T-helper 17 cell (primary cell): ENCODE results near the gene SPATA6L. TPM values are rescaled to one million over a fixed set of nuclear protein-coding genes. Genes with fewer than 3 reads are reported as not detected.

ENCODE experiments used
- ATAC-seq: fragments of 150-1000 bp; cut with Tn5 transposase; 2 replicates; pipeline ENCODE4 v1.10.0; 2021; ENCODE audit warnings: mild to moderate bottlenecking, moderate library complexity
- DNase-seq, 3 donors: peaks; one replicate each; pipeline versions ENCODE4 v3.0.0 to v3.0.0-alpha.2; 2020 to 2021
- H3K9me3 ChIP-seq: one replicate; pipeline ENCODE4 v1.7.0; 2013; ENCODE audit warnings: low read length, mild to moderate bottlenecking; ENCODE audit not compliant: control insufficient read depth, poor library complexity, severe bottlenecking
- H3K27ac Mint-ChIP-seq: one replicate; pipeline ENCODE4 v1.8.0; 2022; ENCODE audit warnings: mild to moderate bottlenecking, moderate library complexity, mixed read lengths
- H3K27me3 Mint-ChIP-seq: one replicate; pipeline ENCODE4 v1.8.0; 2022; ENCODE audit warnings: mixed read lengths
- H3K36me3 Mint-ChIP-seq: one replicate; pipeline ENCODE4 v1.8.0; 2022; ENCODE audit warnings: low read depth, mixed read lengths
- H3K4me1 Mint-ChIP-seq: one replicate; pipeline ENCODE4 v1.8.0; 2022; ENCODE audit warnings: mild to moderate bottlenecking, mixed read lengths
- H3K4me3 Mint-ChIP-seq: one replicate; pipeline ENCODE4 v1.8.0; 2022; ENCODE audit warnings: mild to moderate bottlenecking, moderate library complexity, mixed read lengths
- total RNA-seq, 4 donors: library from RNA in 2 of 4; stranded (reverse) in 2 of 4; gene quantifications; one replicate each; pipeline ENCODE4 v1.2.3 and lab custom pipeline; 2022 to 2026

SPATA6L gene
- total RNA-seq, 2 donors from 2014 or later = 5.7 to 9.2 TPM

DNA sequence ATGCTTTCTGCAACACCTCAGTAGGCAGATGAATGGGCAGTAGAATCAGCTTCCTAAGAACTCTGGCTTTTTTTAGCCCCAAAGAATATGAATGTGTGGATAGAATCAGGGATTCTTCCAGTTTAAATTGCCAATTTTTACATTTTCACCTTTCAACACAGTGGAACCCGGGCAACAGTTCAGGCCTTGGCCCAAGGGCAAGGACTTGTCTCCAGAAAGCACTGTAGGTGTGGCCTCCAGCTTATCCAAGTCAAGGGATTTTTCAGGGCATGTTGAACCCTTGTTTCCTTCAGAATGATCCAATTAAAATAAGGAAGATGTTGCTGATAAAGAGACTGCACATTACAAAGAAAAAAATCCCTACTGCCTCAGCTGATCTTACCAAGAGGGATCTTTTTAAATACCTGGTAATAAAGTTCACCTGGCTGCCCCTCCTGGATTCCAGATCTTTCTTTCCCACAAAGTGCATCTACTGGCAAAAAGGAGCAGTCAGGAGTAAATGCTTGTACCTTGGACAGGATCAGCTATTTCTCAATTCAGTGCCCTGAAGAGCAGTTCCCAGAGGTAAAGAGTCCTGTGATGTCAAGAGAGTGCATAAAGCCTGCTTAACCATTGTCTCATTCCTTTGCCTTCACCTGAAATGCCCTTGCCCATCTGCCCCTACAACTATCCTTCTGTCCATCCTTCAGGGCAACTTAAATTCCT lies 84.3 kb downstream of the SPATA6L start:
- Mint-ChIP-seq H3K27ac (no peak overlapping the region), H3K36me3 (peaks cover 4% of the 10 kb centered on the region), H3K4me3 (no peak overlapping the region), H3K27me3 (peaks cover 9% of the 10 kb centered on the region), H3K4me1 (no peaks in the 10 kb centered on the region)
- DNase-seq = no peak
- ATAC-seq = no peak
- no peaks in the 10 kb centered on the region for H3K9me3 ChIP-seq

DNA sequence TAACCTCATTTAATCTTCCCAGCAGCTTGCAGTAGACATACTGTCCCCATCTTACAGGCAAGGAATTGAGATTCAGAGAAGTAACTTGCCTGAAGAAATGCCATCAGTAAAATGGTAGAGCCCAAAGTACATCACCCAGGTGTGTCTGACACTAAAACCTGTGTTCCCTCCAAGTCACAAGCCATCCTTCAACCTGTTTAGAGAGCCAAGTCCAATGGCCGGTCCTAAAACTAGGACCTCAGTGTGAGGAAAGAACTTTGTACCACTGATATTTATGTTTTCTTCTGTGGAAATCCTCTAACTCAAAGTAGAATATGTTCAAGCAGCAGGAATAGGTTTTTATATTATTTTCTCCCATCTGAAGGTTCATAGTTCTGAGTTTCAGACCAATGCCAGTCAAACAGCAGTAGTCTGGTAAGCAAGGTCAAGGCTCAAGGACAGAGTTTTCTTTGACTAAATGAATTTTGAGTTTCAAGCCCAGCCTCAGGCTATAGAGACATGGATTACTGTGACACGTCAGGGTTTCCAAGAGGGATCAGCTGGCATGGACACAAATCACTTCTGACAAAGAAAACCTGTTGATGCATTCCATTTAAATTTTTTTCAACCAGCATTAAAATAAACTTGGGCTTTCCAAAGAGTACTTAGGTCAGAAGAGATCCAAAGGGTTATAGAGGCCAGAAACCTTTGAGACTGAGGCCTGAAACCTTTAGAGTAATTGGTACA lies 85.1 kb downstream of the SPATA6L start:
- H3K27me3 Mint-ChIP-seq = peaks cover 13% of the 10 kb centered on the region
- H3K4me3 Mint-ChIP-seq = no peak overlapping the region

DNA sequence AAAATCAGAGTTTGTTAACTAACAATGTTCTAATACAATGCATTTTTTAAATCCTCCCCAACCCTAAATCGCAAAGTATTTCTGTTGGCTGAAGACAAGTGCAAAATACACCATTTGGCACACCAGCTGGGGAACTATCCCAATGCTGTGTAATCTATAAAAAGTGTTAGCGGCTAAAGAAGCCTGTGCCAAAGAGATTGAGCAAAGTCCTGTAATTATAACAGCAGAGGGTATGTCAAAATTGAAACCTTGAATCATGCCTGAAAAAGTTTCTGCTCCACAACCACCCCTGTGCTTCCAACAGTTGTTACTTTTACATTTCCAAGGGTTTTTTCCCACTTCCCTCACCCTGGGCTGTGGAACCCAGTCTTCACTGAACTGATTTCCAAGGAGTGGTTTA lies 87.3 kb downstream of the SPATA6L start:
- H3K36me3 Mint-ChIP-seq = peaks cover 4% of the 10 kb centered on the region
- H3K27ac Mint-ChIP-seq = no peak overlapping the region
- no peak overlapping the region for H3K4me3 Mint-ChIP-seq
- DNase-seq (no peak), ATAC-seq (no peak)
- no peaks in the 10 kb centered on the region for H3K9me3 ChIP-seq
- H3K4me1 Mint-ChIP-seq = peaks cover 2% of the 10 kb centered on the region
- peaks cover 16% of the 10 kb centered on the region for H3K27me3 Mint-ChIP-seq

More for the DNA sequence above, 85.1 kb downstream of the SPATA6L start:
- no peak for DNase-seq
- H3K27ac Mint-ChIP-seq = no peak overlapping the region
- H3K4me1 Mint-ChIP-seq = no peaks in the 10 kb centered on the region
- ATAC-seq = no peak
- H3K36me3 Mint-ChIP-seq = peaks cover 4% of the 10 kb centered on the region
- no peaks in the 10 kb centered on the region for H3K9me3 ChIP-seq

DNA sequence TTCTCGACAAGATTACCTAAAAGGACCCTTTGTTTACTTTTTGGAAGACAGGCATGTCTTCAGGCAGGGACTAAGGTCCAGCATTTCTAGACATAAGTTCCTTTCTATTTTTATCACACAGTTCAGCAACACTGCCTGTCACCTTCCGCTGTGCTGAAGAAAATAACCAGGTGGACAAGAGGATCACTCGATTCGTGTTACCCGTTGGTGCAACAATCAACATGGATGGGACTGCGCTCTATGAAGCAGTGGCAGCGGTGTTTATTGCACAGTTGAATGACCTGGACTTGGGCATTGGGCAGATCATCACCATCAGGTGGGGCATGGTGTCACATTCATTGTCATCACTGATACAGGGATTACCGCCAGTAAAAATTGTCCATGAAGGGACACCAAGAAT lies 89.8 kb downstream of the SPATA6L start:
- no peaks in the 10 kb centered on the region for H3K9me3 ChIP-seq
- ATAC-seq (no peak), DNase-seq (no peak)
- Mint-ChIP-seq H3K27ac (no peak overlapping the region), H3K4me3 (no peak overlapping the region), H3K27me3 (peaks cover 7% of the 10 kb centered on the region), H3K4me1 (peaks cover 10% of the 10 kb centered on the region), H3K36me3 (peaks cover 4% of the 10 kb centered on the region)

DNA sequence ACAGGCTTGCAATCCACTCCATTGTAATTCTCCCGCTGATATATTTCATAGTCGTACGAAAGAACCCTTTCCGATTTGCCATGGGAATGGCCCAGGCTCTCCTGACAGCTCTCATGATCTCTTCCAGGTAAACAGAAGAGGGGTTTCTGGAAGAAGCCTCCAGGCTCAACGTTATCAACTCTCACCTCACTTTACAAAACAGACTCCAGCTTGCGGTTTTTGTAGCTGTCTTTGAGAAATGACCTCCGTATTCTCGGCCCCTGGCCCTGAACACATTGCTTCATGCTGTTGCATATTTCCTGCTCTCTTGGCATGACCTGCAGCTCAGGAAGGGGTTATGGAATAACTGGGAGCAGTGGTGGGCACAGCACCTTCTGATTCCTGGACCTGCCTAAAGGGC lies 90.3 kb downstream of the SPATA6L start:
- Mint-ChIP-seq H3K27ac (no peak overlapping the region), H3K4me3 (no peak overlapping the region), H3K4me1 (peaks cover 10% of the 10 kb centered on the region), H3K36me3 (peaks cover 4% of the 10 kb centered on the region), H3K27me3 (peaks cover 7% of the 10 kb centered on the region)
- H3K9me3 ChIP-seq = no peaks in the 10 kb centered on the region
- DNase-seq = no peak
- no peak for ATAC-seq

DNA sequence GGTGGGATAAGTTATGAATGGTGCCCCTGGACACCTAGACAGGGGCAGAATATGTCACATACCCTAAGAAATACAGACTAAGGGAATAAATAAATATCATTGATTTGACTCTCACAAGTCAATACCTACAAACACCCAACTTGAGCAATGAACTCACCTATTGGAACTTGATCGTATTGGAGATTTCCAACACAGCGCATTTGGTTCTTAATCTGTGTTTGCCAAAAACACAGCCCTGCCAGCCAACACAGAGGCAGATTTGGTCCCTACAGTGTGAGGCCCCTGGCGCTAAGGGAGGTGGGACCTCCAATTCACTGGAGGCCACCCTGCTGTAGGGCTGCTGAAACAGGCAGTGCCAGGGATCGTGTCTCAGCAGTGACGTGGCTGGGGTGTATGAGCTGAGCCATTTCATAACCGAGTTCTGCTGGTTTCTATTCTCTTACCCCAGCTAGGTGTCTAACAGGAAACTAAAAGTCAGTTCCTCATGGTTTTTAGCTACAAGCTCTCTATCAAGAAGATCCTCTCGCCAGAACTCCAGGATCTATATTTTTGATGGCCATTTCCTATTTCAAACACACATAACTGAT lies 91.5 kb downstream of the SPATA6L start:
- ATAC-seq (no peak), DNase-seq (no peak)
- Mint-ChIP-seq H3K27ac (no peak overlapping the region), H3K4me1 (peaks cover 10% of the 10 kb centered on the region), H3K4me3 (no peak overlapping the region), H3K27me3 (peaks cover 7% of the 10 kb centered on the region), H3K36me3 (peaks cover 3% of the 10 kb centered on the region)
- H3K9me3 ChIP-seq = no peaks in the 10 kb centered on the region

DNA sequence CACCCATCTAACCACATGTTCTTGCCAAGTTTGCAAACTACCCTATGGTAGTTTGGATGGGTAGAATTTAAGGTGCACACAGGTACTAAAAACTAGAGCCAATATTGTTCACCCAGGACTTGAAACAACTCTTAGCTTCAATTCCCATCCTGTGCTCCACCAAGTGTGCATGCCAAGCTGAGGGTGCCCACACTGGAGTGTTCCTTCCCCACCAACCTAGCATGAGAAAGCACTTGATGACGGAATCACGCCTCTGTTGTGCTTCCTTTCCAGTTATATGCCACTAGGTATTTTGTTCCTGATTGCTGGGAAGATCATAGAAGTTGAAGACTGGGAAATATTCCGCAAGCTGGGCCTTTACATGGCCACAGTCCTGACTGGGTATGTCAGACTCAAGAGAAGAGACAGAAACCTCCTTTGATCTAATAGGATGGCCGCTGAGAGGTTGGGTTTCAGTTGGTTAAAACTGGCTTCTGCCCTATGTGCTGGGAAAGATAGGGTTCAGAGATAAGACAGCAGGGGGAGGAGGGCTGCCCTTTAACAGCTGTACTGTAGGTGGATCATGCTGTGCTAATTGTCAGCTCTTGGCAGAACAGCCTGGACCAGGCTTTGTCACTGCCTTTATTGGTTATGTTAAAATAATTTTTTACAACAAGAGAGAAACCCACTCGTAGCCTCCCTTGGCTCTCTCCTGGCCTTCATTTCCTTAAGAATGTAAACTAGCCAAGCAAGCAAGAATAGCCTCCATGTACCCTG lies 92.5 kb downstream of the SPATA6L start:
- H3K4me1 Mint-ChIP-seq = peaks cover 10% of the 10 kb centered on the region
- H3K27ac Mint-ChIP-seq = no peak overlapping the region
- DNase-seq = no peak
- ATAC-seq = no peak
- no peak overlapping the region for H3K4me3 Mint-ChIP-seq
- peaks cover 7% of the 10 kb centered on the region for H3K27me3 Mint-ChIP-seq
- H3K36me3 Mint-ChIP-seq = peaks cover 3% of the 10 kb centered on the region
- H3K9me3 ChIP-seq = no peaks in the 10 kb centered on the region

DNA sequence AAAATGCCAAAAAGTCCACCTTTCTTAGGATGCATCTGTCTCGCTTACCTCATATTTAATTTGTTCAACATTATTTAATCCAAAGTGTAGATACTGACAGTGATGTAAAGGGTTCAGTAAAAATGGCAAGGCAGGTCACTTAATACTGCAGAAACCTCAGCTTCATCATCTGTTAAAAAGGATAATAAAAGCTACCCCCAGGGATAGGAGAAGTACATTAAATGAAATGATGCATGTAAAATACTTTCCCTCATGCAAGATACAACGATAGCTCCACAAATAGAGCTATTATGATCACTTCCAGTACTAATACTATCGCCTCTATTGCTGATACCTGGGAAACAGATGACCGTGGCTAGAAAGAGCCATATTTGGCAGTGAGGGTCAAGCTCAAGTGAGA lies 93.1 kb downstream of the SPATA6L start:
- Mint-ChIP-seq H3K36me3 (peaks cover 3% of the 10 kb centered on the region), H3K4me1 (peaks cover 10% of the 10 kb centered on the region), H3K4me3 (no peak overlapping the region), H3K27ac (peak overlapping the region; percentile 19), H3K27me3 (peaks cover 7% of the 10 kb centered on the region)
- no peaks in the 10 kb centered on the region for H3K9me3 ChIP-seq
- DNase-seq (no peak), ATAC-seq (no peak)

DNA sequence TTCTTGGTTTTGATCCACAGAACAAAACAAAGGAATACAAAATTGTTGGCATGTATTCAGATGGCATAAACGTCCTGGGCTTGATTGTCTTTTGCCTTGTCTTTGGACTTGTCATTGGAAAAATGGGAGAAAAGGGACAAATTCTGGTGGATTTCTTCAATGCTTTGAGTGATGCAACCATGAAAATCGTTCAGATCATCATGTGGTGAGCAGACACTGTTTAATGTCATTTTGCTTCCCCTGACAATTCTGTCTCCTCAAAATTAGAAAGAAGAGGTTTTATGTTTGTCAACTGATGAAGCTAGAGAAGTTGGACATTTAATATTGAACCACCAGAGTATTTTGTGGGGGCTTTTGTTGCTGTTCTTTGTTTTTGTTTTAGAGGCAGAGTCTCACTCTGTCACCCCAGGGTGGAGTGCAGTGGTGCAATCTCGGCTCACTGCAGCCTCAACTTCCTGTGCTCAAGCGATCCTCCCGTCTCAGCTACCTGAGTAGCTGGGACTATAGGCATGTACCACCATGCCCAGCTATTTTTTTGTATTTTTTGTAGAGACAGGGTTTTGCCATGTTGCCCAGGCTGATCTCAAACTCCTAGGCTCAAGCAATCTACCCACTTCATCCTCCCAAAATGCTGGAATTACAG lies 94.0 kb downstream of the SPATA6L start:
- H3K36me3 Mint-ChIP-seq = no peaks in the 10 kb centered on the region
- ATAC-seq (no peak), DNase-seq (no peak)
- H3K27ac Mint-ChIP-seq = peak overlapping the region; percentile 32
- no peak overlapping the region for H3K4me3 Mint-ChIP-seq
- no peaks in the 10 kb centered on the region for H3K9me3 ChIP-seq
- peaks cover 7% of the 10 kb centered on the region for H3K27me3 Mint-ChIP-seq
- H3K4me1 Mint-ChIP-seq = peaks cover 10% of the 10 kb centered on the region

DNA sequence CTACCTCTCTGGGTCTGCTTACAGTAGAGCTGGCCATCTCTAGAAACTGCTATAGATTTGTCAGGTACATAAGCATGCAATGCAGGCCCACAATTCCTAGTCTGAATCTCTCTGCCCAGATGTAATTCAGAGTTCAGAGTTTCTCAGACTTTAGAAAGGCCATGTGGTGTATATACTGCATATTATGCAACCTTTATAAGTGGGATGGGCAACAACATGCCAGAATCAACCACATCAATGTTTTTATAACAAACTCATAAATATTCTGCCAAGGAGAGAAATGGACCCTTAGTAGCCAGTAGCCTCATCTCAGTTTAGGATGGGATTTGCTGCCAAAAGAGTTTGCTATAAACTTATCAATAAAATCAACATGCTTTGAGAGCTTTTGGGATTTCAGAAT lies 97.2 kb downstream of the SPATA6L start:
- Mint-ChIP-seq H3K27me3 (no peaks in the 10 kb centered on the region), H3K4me1 (peaks cover 9% of the 10 kb centered on the region), H3K36me3 (no peaks in the 10 kb centered on the region), H3K27ac (no peak overlapping the region), H3K4me3 (no peak overlapping the region)
- no peak for ATAC-seq
- DNase-seq = no peak
- H3K9me3 ChIP-seq = no peaks in the 10 kb centered on the region

DNA sequence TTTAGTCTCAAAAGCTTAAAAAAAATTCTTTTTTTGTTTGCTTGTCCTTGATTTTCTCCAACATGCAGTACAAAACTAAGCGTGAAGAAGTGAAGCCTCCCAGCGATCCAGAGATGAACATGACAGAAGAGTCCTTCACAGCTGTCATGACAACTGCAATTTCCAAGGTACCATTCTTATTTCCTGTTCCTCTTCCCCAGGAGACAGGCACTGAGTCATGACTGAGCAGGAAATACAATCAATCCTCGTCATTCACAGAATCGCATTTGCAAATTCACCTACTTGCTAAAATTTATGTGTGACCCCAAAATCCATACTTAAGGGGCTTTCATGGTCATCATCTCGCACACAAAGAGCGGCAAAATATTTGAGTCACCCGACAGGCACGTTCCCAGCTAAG lies 98.7 kb downstream of the SPATA6L start:
- Mint-ChIP-seq H3K4me1 (peaks cover 13% of the 10 kb centered on the region), H3K27ac (no peak overlapping the region), H3K4me3 (no peak overlapping the region), H3K36me3 (no peaks in the 10 kb centered on the region), H3K27me3 (no peaks in the 10 kb centered on the region)
- no peaks in the 10 kb centered on the region for H3K9me3 ChIP-seq
- ATAC-seq (no peak), DNase-seq (no peak)

DNA sequence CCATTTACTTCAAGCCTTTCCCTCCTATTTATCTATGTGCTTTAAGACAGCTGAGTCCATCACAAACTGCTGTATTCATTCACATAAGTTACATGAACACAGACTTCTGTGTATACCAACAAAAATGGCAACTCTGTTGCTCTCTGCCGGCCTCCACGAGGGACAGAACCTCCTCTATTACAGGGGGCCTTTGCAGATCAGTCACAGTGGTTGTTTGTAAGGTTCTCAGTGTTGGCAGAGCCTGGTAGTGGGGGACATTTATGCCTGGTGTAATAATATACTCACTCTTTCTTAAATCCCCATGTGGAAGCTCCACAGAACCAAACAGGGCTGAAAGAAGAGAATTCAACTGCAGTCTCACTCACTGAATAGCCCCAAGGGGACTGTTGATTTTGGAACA lies 99.5 kb downstream of the SPATA6L start:
- no peak overlapping the region for H3K4me3 Mint-ChIP-seq
- peaks cover 7% of the 10 kb centered on the region for H3K4me1 Mint-ChIP-seq
- no peak overlapping the region for H3K27ac Mint-ChIP-seq
- no peaks in the 10 kb centered on the region for H3K9me3 ChIP-seq
- H3K36me3 Mint-ChIP-seq = no peaks in the 10 kb centered on the region
- ATAC-seq (no peak), DNase-seq (no peak)
- no peaks in the 10 kb centered on the region for H3K27me3 Mint-ChIP-seq

DNA sequence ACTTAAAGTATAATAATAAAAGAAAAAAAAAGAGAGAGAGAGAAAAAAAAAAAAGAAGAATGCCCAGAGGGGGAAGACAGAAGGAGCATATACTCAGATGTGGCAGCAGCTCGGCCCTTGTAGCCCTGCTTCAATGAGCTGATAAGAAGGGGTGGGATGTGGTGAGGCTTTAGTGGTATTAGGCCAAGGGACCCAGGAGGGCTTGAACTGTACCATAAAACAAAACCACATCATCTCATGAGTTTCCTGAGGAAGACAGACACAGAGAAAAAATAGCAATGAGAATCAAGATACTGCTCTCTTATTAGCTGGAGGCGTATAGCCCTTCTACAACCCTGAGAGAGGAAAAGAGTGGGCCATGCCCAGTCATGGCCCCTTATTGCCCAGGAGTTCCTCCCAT lies 103.2 kb downstream of the SPATA6L start:
- H3K36me3 Mint-ChIP-seq = no peaks in the 10 kb centered on the region
- no peak overlapping the region for H3K27ac Mint-ChIP-seq
- H3K4me3 Mint-ChIP-seq = no peak overlapping the region
- peaks cover 7% of the 10 kb centered on the region for H3K4me1 Mint-ChIP-seq
- DNase-seq (no peak), ATAC-seq (no peak)
- H3K9me3 ChIP-seq = no peaks in the 10 kb centered on the region
- peaks cover 6% of the 10 kb centered on the region for H3K27me3 Mint-ChIP-seq
